ENCODE measurements around the gene CKLF.
"Not testable (repeated sequence)": the region's sequence is repeated elsewhere in the genome, so short reads cannot be mapped to it uniquely, and the experiment has no call there.

The CKLF gene

GRCh38 chr16:66543541-66543940 lies 8.8 kb upstream of the CKLF start:
- no peak for DNase-seq

- no peak for DNase-seq
These were observed 8.2 kb upstream of the CKLF start for GRCh38 chr16:66544016-66544757.

- no peak for DNase-seq
These were observed 5.0 kb upstream of the CKLF start for GRCh38 chr16:66547101-66547989.

GRCh38 chr16:66548068-66548467 lies 4.3 kb upstream of the CKLF start:
- DNase-seq: no peak

GRCh38 chr16:66548868-66549267 lies 3.5 kb upstream of the CKLF start:
- no peak for DNase-seq

DNA sequence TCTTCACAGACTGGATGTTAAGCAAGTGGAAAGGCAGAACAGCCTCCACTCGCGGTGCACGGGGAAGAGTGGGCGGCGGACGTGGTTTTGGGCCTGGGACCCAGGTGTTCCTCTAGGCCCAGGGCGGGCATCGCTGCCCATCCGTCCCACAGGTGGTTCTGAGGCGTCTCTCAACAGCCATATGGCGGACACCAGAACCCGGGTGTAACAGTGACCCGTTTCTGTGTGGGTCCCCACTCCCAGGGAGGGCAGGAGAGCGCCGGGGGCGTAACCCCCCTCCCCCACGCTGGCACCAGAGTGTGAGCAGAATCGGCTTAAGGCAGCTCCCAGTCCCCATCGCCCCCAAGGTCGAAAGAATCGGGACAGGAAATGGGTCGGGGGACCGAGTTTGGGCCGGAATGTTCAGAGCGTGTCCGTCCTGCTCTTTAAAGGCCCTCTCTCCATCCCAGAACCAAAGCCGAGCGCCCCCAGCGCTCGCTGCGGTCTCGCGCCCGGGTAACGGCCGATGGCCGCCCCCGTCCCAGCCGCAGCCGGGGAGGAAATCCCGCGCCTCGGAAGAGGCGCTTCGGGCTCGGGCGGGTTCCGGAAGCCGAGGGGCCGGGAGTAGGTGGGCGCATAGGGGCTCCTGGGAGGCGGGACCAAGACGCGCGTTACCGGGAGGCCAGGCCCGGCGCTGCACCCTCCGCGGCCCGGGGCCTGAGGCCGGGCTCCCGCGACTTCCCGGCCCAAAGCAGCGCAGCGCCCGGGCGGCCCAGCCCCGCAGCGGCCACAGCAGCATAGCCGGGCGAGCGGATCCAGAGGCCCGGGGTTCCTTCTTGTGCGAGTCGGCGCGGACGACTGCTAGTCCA lies 2.9 kb upstream of the CKLF start, which contains the start of gene TK2:
TK2 (minus strand) TSS at position 839 of the 848 bp plus-strand sequence; CDS start at position 778, 61 bp downstream.
- DNase-seq: peak; percentile 79

GRCh38 chr16:66551348-66551759 lies 1.0 kb upstream of the CKLF start:
- peak; percentile 40 for DNase-seq

- DNase-seq: no peak
These were observed 539 bp upstream of the CKLF start for GRCh38 chr16:66551788-66552285.

DNA sequence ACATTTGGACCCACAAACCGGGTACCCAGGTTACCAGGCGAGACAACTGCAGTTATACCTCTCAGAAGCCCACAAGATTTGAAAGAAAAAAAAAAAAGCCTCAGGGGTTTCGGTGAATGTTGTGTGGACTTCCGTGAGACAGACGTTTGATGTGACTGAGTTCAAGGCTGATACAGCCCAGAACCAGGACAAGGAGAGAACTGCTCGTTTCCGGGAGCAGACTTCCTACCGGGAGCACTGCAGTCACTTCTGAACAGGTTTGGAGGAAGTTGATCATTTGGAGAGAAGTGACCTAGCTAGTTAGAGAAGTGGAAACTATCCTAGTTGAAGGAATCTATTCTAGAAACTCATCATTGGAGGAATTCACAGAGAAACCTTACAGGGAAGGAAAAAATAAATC lies 847 bp downstream of the CKLF start:
- DNase-seq: no peak

- DNase-seq: no peak
These were observed 1.6 kb downstream of the CKLF start for GRCh38 chr16:66554021-66554420.

DNA sequence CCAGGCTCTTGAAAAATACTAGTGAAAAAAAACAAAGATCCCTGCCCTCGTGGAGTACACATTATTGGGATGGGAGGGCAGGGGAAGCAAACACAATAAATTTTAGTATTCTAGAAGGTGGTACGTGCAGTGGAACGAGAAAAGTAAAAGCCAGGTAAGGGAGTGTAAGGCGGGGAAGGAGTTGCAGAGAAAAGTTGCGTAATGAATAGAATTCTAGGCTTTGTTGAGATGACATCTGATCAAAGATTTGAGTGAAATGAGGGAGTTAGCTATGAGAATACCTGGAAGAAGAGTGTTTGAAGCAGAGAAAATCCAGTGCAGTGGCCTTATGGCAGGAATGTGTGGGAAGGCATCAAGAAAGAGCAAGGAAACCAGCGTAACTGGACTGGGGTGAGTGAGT lies 2.1 kb downstream of the CKLF start:
- DNase-seq: no peak

DNA sequence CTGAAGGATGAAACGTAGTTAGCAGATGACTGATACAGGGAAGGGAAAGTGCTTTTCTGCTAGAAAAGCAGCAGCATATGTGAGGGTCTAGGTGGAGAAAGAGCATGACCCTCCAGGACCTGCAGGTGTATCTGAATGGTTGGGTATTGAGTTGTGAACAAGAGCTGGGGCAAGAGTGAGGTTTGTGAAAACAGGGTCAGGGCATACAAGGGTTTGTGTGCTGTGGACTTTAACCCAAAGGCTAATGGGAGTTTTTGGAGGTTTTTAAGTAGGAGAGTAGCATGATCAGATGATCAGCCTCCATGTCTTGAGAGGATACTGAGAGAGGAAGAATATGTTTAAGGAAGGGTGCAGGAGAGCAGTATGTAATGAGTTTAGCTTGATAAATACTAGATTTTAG lies 7.7 kb downstream of the CKLF start:
- no peak for DNase-seq

DNA sequence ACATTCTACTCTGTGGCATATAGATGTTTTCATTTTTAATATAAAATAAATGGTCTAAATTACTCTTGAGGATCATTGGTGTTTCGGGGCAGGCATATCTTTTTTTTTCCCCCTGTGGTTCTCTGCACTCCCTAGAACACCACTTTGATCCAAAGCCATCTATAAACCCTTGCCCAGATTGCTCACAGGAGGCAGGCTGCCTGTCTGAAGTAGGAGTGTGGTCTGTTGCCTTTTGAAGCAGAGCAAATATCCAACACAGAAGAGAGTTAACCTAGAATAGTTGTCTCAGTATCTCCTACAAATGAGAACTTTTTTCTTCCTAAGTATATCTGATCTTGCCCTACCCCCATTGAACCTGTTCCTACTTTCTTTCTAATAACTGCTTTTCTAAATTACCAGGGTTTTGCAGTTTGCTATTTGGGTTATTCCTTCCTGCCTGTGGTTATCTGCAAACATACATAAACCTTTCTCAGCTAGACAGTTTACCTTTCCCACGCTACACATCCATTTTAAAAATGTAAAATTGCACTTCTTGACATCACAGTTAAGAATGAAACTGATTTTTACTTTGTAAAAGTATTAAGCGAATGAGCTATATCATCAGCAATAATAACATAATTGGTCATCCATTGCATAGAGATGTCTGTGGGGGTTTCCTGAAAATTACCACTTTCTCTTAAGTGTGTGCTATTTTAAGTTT lies 9.2 kb downstream of the CKLF start:
- DNase-seq: no peak

GRCh38 chr16:66562409-66562808 lies 10.0 kb downstream of the CKLF start:
- DNase-seq: no peak

- no peak for DNase-seq
These were observed 10.6 kb downstream of the CKLF start for GRCh38 chr16:66562986-66563385.

DNA sequence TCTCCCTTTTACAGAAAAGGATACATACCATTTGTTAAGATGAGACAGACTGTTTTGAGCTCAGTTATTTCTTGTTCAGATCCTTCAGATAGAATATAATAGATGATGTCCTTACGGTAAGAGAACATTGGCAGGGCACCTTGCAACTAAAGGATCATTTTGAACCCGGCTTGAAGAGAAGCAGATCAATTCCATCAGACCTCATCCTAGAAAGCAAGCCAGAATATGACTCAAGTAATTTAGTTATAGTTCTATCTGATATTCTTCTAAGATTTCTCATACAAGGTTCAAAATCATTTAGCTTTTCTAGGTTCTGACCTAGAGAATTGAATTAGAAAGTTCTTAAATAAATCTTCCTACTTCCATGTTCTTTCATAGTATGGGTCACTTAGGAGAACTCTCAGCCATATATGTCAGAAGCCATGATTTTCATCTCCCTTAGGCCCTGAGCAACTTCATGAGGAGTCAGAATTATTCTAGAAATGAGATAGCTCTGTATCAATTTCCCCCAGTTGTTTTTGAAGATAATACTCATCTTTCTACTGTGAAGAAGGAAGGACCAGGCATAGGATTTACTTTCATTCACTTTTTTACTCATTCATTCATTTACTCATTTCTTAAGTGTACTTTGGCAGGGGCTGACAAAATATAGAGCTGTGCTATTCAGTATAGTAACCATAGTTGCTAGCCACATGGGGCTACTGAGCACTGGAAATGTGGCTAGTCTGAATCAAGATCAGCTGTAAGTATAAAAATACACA lies 11.4 kb downstream of the CKLF start:
- no peak for DNase-seq

- no peak for DNase-seq
These were observed 13.9 kb downstream of the CKLF start, which contains the start of gene CMTM1 for GRCh38 chr16:66566051-66566901. TSS of gene CMTM1 (plus strand) at chr16:66566439. CDS start at chr16:66566514, 75 bp downstream.

DNA sequence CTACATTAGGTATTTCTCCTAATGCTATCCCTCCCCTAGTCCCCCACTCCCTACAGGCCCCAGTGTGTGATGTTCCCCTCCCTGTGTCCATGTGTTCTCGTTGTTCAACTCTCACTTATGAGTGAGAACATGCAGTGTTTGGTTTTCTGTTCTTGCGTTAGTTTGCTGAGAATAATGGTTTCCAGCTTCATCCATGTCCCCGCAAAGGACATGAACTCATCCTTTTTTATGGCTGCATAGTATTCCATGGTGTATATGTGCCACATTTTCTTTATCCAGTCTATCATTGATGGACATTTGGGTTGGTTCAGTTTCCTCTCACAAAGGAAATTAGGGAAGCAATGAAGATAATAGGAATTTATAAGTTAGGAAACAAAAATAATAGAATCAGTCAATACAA lies 14.9 kb downstream of the CKLF start:
- not testable (repeated sequence) for DNase-seq

- DNase-seq: peak; percentile 56
These were observed 16.0 kb downstream of the CKLF start for GRCh38 chr16:66568355-66568754.

DNA sequence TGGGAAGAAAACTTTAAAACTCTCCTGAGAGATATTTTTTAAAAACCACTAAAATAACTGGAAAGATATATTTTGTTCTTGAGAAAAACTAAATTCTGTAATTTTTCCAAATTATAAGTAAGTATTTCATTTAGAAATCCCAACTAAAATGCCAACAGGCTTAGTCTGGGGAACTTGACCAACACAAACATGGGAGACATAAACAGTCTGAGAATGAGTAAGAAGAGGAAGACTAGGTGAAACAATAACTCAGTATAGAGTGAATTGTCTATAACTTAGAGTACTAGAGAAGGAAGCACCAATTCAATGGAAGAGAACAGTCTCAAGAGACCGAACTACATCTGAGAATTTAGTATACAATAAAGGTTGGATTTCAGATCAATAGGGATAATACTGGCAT lies 16.8 kb downstream of the CKLF start:
- peak; percentile 66 for DNase-seq
